ENCODE measurements around the gene PLD2. TPM values are rescaled to one million over a fixed set of nuclear protein-coding genes. Genes with fewer than 3 reads are reported as not detected.
A peak's percentile ranks its signal among the peaks of the same experiment; 100 is the strongest.

The PLD2 gene
- total RNA-seq, 1 donor from 2014 or later = 32.1 TPM

DNA sequence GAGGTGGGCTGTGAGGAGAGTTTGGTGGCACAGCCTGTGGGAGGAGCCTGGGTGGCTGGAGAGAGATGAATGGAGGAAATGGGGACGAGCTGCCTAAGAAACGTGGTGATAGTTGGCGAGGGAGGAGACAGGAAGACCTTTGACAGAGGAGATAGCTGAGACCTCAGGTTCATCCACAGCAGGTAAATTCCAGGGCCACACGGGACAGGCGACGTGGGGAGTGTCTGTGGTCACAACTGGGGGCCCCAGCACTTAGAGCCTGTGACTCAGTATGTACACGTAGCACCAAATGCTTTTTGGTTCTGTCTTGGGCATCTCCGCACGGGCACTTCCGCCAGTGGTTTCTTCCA is 33.9 kb downstream of the PLD2 start:
- H3K36me3 Mint-ChIP-seq (ENCODE audit: low read depth) = peaks cover 3% of the 10 kb centered on the region
- H3K9me3 Mint-ChIP-seq (ENCODE audit: low read depth) = no peaks in the 10 kb centered on the region
- DNase-seq (ENCODE audit: low spot score) = no peak
- TF ChIP-seq, protein P1, sequence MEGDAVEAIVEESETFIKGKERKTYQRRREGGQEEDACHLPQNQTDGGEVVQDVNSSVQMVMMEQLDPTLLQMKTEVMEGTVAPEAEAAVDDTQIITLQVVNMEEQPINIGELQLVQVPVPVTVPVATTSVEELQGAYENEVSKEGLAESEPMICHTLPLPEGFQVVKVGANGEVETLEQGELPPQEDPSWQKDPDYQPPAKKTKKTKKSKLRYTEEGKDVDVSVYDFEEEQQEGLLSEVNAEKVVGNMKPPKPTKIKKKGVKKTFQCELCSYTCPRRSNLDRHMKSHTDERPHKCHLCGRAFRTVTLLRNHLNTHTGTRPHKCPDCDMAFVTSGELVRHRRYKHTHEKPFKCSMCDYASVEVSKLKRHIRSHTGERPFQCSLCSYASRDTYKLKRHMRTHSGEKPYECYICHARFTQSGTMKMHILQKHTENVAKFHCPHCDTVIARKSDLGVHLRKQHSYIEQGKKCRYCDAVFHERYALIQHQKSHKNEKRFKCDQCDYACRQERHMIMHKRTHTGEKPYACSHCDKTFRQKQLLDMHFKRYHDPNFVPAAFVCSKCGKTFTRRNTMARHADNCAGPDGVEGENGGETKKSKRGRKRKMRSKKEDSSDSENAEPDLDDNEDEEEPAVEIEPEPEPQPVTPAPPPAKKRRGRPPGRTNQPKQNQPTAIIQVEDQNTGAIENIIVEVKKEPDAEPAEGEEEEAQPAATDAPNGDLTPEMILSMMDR (IDR thresholded peaks at IDR 0.05) = no peak
- no peak overlapping the region for H3K4me3 Mint-ChIP-seq (ENCODE audit: unreplicated experiment)
- no peaks in the 10 kb centered on the region for H3K27me3 Mint-ChIP-seq (ENCODE audit: low read depth)
- H3K4me1 Mint-ChIP-seq (ENCODE audit: low read depth) = peaks cover 46% of the 10 kb centered on the region
- no peak overlapping the region for H3K27ac Mint-ChIP-seq (ENCODE audit: unreplicated experiment)

DNA sequence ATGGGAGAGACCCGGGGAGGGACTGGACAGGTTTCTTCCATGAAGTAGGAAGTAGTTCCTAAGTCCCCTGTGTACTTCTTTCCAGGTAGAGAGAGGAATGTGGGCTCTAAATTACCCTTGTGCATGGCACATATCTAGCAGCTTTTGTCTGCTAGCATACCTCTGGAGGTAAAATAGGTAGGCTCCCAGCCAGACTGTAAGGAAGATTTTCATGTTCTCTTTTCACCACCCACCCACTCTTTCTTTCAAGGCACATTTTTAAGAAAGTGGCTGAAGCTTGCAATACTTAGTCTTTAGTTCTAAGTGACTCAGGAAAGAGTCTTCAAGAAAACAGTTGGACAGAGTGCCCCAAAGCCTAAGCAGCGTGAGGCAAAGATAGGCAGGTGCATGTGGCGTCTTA is 35.4 kb downstream of the PLD2 start:
- Mint-ChIP-seq H3K9me3 (ENCODE audit: low read depth) (no peaks in the 10 kb centered on the region), H3K4me1 (ENCODE audit: low read depth) (peaks cover 53% of the 10 kb centered on the region), H3K36me3 (ENCODE audit: low read depth) (peaks cover 3% of the 10 kb centered on the region), H3K27ac (ENCODE audit: unreplicated experiment) (no peak overlapping the region), H3K4me3 (ENCODE audit: unreplicated experiment) (no peak overlapping the region), H3K27me3 (ENCODE audit: low read depth) (no peaks in the 10 kb centered on the region)
- no peak for DNase-seq (ENCODE audit: low spot score)
- TF ChIP-seq, protein P1 (IDR thresholded peaks at IDR 0.05) = no peak

DNA sequence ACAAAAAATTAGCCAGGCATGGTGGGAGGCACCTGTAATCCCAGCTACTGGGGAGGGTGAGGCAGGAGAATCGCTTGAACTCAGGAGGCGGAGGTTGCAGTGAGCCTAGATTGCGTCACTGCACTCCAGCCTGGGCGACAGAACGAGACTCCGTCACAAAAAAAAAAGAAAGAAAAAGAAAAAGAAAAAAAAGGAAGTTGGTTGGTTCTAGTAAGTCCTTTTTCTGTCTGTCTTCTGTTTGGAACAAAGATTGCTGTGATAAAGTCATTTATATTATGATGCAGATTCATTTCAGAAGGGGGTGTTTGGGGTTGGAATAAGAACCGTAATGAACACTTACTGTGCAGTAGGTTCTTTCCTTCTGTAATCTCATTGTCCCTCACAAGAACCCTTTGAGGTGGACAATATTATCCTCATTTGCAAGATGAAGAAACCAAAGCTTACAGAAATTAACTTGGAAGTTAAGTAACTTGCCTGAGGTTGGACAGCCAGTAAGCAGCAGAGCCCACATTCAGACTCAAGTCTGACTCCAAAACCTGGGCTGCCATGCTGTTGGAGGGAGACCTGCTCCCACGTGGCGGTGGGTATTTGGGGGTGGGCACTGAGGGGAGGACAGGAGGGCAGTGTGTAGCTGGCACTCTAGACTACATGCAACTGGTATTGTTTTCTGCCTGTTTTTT is 36.5 kb downstream of the PLD2 start:
- peaks cover 54% of the 10 kb centered on the region for H3K4me1 Mint-ChIP-seq (ENCODE audit: low read depth)
- no peaks in the 10 kb centered on the region for H3K9me3 Mint-ChIP-seq (ENCODE audit: low read depth)
- no peaks in the 10 kb centered on the region for H3K27me3 Mint-ChIP-seq (ENCODE audit: low read depth)
- no peak overlapping the region for H3K27ac Mint-ChIP-seq (ENCODE audit: unreplicated experiment)
- H3K36me3 Mint-ChIP-seq (ENCODE audit: low read depth) = no peaks in the 10 kb centered on the region
- no peak overlapping the region for H3K4me3 Mint-ChIP-seq (ENCODE audit: unreplicated experiment)
- TF ChIP-seq, protein P1 (IDR thresholded peaks at IDR 0.05) = no peak
- DNase-seq (ENCODE audit: low spot score) = no peak

DNA sequence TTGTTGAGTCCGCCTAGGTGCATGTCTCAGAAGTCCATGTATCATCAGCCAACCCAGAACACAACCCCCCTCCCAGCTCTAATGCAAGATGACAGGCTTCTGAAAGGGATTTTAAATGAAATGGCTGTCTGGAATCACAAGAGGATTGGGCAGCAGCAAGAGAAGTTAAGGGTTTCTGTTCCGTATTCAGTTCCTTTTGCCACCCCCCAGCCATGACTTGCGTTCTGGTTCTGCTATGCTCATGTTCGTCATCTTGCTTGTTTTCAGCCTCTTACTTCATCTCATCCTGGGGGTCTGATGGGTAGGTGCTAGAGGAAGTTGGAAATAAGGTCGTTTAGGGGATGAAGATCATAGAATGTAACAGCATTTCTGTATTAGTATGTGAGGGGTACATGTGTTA is 38.2 kb downstream of the PLD2 start:
- H3K27me3 Mint-ChIP-seq (ENCODE audit: low read depth) = no peaks in the 10 kb centered on the region
- no peaks in the 10 kb centered on the region for H3K36me3 Mint-ChIP-seq (ENCODE audit: low read depth)
- no peak for DNase-seq (ENCODE audit: low spot score)
- no peaks in the 10 kb centered on the region for H3K9me3 Mint-ChIP-seq (ENCODE audit: low read depth)
- TF ChIP-seq, protein P1 (IDR thresholded peaks at IDR 0.05) = no peak
- H3K4me1 Mint-ChIP-seq (ENCODE audit: low read depth) = peaks cover 58% of the 10 kb centered on the region
- H3K27ac Mint-ChIP-seq (ENCODE audit: unreplicated experiment) = peak overlapping the region; percentile 71
- no peak overlapping the region for H3K4me3 Mint-ChIP-seq (ENCODE audit: unreplicated experiment)

DNA sequence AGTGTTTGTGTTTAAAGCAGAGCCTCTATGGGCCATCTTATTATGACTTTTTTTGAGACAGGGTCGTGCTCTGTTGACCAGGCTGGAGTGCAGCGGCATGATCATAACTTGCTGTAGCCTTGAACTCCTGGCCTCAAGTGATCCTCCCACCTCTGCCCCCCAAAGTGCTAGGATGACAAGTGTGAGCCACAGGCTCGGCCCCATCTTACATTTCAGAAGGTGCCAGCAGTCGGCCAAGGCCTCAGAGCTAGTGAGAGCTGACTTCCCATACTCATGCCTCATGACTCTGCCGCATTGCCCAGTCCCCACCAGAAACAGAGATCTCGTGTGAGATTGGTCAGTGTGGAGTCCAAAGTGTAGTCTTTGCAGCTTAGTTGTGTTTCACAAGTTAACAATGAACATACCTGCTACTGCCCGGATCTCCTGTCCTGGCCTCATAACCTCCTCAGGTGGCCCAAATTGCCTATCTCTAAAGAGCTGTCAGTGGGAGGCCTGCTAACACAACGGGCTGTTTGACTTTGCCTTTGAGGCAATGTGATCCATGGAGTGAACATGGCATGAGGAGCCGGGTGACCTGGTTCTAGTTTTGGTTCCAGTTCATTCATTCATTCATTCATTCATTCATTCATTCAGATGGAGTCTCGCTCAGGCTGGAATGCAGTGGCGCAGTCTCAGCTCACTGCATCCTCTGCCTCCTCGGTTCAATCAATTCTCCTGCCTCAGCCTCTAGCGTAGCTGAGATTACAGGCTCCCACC is 39.9 kb downstream of the PLD2 start:
- Mint-ChIP-seq H3K4me3 (ENCODE audit: unreplicated experiment) (no peak overlapping the region), H3K36me3 (ENCODE audit: low read depth) (no peaks in the 10 kb centered on the region), H3K4me1 (ENCODE audit: low read depth) (peaks cover 65% of the 10 kb centered on the region), H3K27me3 (ENCODE audit: low read depth) (no peaks in the 10 kb centered on the region), H3K9me3 (ENCODE audit: low read depth) (no peaks in the 10 kb centered on the region), H3K27ac (ENCODE audit: unreplicated experiment) (peak overlapping the region; percentile 71)
- no peak for DNase-seq (ENCODE audit: low spot score)
- TF ChIP-seq, protein P1 (IDR thresholded peaks at IDR 0.05) = no peak
